H1 (cell line): ENCODE data around the gene ITPR3. TPM values are rescaled to one million over a fixed set of nuclear protein-coding genes. Genes with fewer than 3 reads are reported as not detected.

Experiments
- CTCF ChIA-PET: fragments of 300-600 bp; sonication (Branson Sonifier 250); formaldehyde crosslinking; loops from one replicate; lab custom pipeline; 2021; ENCODE audit not compliant: partially characterized antibody; lab: Charles Lee
- POLR2A ChIA-PET: fragments of 300-600 bp; sonication (Branson Sonifier 250); formaldehyde crosslinking; loops from one replicate; lab custom pipeline; 2021; ENCODE audit warnings: inconsistent platforms; ENCODE audit not compliant: partially characterized antibody; lab: Charles Lee
- DNase-seq, 2 experiments: peaks; one replicate each; pipeline versions ENCODE4 v3.0.0 to v3.0.0-alpha.2; 2010 to 2022; ENCODE audit warnings: low spot score in 2 of 2, low read depth in 1 of 2, mixed read lengths in 1 of 2
- FAIRE-seq: peaks from 2 replicates; lab custom pipeline; 2011; peaks lifted over from hg19 to GRCh38; lab: Jason Lieb, UNC
- H2AFZ ChIP-seq: 2 replicates; pipeline ENCODE4 v1.8.1; 2012; ENCODE audit warnings: low read length, inconsistent platforms
- H2AK5ac ChIP-seq: 2 replicates; pipeline ENCODE4 v1.6.1; 2013; ENCODE audit warnings: low read depth, low read length
- H2BK120ac ChIP-seq: replicated peaks from 2 replicates; pipeline ENCODE3; 2013; ENCODE audit warnings: low read depth, low read length, inconsistent platforms
- H2BK12ac ChIP-seq: 2 replicates; pipeline ENCODE4 v1.6.1; 2013; ENCODE audit warnings: low read depth, low read length
- H2BK15ac ChIP-seq: 2 replicates; pipeline ENCODE4 v1.6.1; 2013; ENCODE audit warnings: low read length
- H2BK20ac ChIP-seq: 2 replicates; pipeline ENCODE4 v1.6.1; 2013; ENCODE audit warnings: low read length
- H2BK5ac ChIP-seq: 2 replicates; pipeline ENCODE4 v1.6.1; 2013; ENCODE audit warnings: low read depth, low read length
- H3K14ac ChIP-seq: 2 replicates; pipeline ENCODE4 v1.6.1; 2013; ENCODE audit warnings: inconsistent platforms; ENCODE audit not compliant: insufficient read length
- H3K18ac ChIP-seq: 2 replicates; pipeline ENCODE4 v1.6.1; 2013; ENCODE audit warnings: low read length; ENCODE audit errors: extremely low read depth
- H3K23ac ChIP-seq: 2 replicates; pipeline ENCODE4 v1.6.1; 2013; ENCODE audit warnings: inconsistent platforms; ENCODE audit not compliant: insufficient read length
- H3K23me2 ChIP-seq: 2 replicates; pipeline ENCODE4 v1.6.1; 2013; ENCODE audit warnings: low read depth, low read length
- H3K27ac ChIP-seq: 2 replicates; pipeline ENCODE4 v1.6.1; 2011; ENCODE audit warnings: low read depth, low read length, inconsistent platforms
- H3K27me3 ChIP-seq, 4 experiments: replicated peaks in 1 of 4; 1 replicate in 1 of 4; 2 replicates in 3 of 4; pipeline versions ENCODE4 v1.6.1 to v1.8.1; 2011 to 2013; ENCODE audit warnings: low read length in 3 of 4, mild to moderate bottlenecking in 3 of 4, inconsistent platforms in 2 of 4, mixed read lengths in 2 of 4, moderate library complexity in 1 of 4; ENCODE audit not compliant: control insufficient read depth in 3 of 4, insufficient read depth in 3 of 4; ENCODE audit errors: extremely low read depth in 1 of 4
- H3K36me3 ChIP-seq, 4 experiments: 2 replicates each; pipeline versions ENCODE4 v1.6.1 to v1.8.1; 2011 to 2013; ENCODE audit warnings: mild to moderate bottlenecking in 4 of 4, low read length in 3 of 4, moderate library complexity in 2 of 4, control low read depth in 1 of 4, inconsistent platforms in 1 of 4; ENCODE audit not compliant: insufficient read depth in 4 of 4, control insufficient read depth in 2 of 4
- H3K4ac ChIP-seq: replicated peaks from 2 replicates; pipeline ENCODE3; 2013; ENCODE audit warnings: low read length, low read depth, mixed read lengths, inconsistent platforms; ENCODE audit not compliant: insufficient read length
- H3K4me1 ChIP-seq, 4 experiments: replicated peaks in 1 of 4; 1 replicate in 1 of 4; 2 replicates in 3 of 4; pipeline versions ENCODE4 v1.6.1 to v1.8.1; 2011 to 2013; ENCODE audit warnings: low read length in 3 of 4, inconsistent platforms in 2 of 4, mixed read lengths in 1 of 4; ENCODE audit not compliant: insufficient read depth in 4 of 4, control insufficient read depth in 3 of 4
- H3K4me2 ChIP-seq, 2 experiments: 2 replicates each; pipeline versions ENCODE4 v1.6.1 to v1.8.1; 2011 to 2013; ENCODE audit warnings: low read depth in 2 of 2, low read length in 2 of 2, control low read depth in 1 of 2, inconsistent platforms in 1 of 2, mild to moderate bottlenecking in 1 of 2; ENCODE audit not compliant: insufficient read depth in 1 of 2
- H3K4me3 ChIP-seq, 4 experiments: fragments of 200-600, 300-600 bp in 1 of 4; sonication (generic), shearing (Covaris generic), sonication (Bioruptor Twin) in 1 of 4; 2 replicates each; pipeline versions ENCODE4 v1.5.1 to v1.8.1; 2011 to 2016; ENCODE audit warnings: low read length in 4 of 4, low read depth in 3 of 4, control low read depth in 2 of 4, inconsistent platforms in 2 of 4, mild to moderate bottlenecking in 2 of 4, mixed read lengths in 1 of 4, moderate library complexity in 1 of 4; ENCODE audit not compliant: insufficient read depth in 2 of 4; ENCODE audit errors: extremely low read depth in 1 of 4
- H3K56ac ChIP-seq: replicated peaks from 2 replicates; pipeline ENCODE3; 2013; ENCODE audit warnings: low read depth, mild to moderate bottlenecking, mixed read lengths, low read length, inconsistent platforms; ENCODE audit not compliant: insufficient read length
- H3K79me1 ChIP-seq: 2 replicates; pipeline ENCODE4 v1.6.1; 2013; ENCODE audit warnings: low read depth, low read length, control low read depth
- H3K79me2 ChIP-seq, 2 experiments: 2 replicates each; pipeline versions ENCODE4 v1.6.1 to v1.8.1; 2012 to 2013; ENCODE audit warnings: low read length in 2 of 2, mild to moderate bottlenecking in 2 of 2, inconsistent platforms in 1 of 2; ENCODE audit not compliant: insufficient read depth in 2 of 2, control insufficient read depth in 1 of 2
- H3K9ac ChIP-seq, 4 experiments: replicated peaks in 1 of 4; 1 replicate in 1 of 4; 2 replicates in 3 of 4; pipeline versions ENCODE4 v1.6.1 to v1.8.1; 2011 to 2013; ENCODE audit warnings: low read depth in 3 of 4, low read length in 3 of 4, control low read depth in 2 of 4, mild to moderate bottlenecking in 2 of 4, moderate library complexity in 2 of 4, inconsistent platforms in 1 of 4; ENCODE audit errors: extremely low read depth in 1 of 4
- H3K9me3 ChIP-seq, 2 experiments: 2 replicates each; pipeline versions ENCODE4 v1.6.1 to v1.8.1; 2012 to 2013; ENCODE audit warnings: mild to moderate bottlenecking in 2 of 2, moderate library complexity in 2 of 2, control low read depth in 1 of 2, inconsistent platforms in 1 of 2, low read depth in 1 of 2, low read length in 1 of 2, mixed read lengths in 1 of 2; ENCODE audit not compliant: insufficient read depth in 2 of 2
- H4K20me1 ChIP-seq, 2 experiments: replicated peaks in 1 of 2; 2 replicates each; pipeline versions ENCODE3 to v1.8.1; 2011 to 2013; ENCODE audit warnings: inconsistent platforms in 2 of 2, low read length in 2 of 2, mild to moderate bottlenecking in 1 of 2; ENCODE audit not compliant: insufficient read depth in 2 of 2, control insufficient read depth in 1 of 2
- H4K5ac ChIP-seq: 2 replicates; pipeline ENCODE4 v1.6.1; 2013; ENCODE audit warnings: low read length, low read depth, mixed read lengths, inconsistent platforms; ENCODE audit not compliant: insufficient read length
- H4K8ac ChIP-seq: 2 replicates; pipeline ENCODE4 v1.8.0; 2013; ENCODE audit warnings: mild to moderate bottlenecking, moderate library complexity, low read length, inconsistent platforms; ENCODE audit not compliant: insufficient read depth; ENCODE audit errors: extremely low read depth
- H4K91ac ChIP-seq: replicated peaks from 2 replicates; pipeline ENCODE3; 2013; ENCODE audit warnings: low read length, mixed read lengths, inconsistent platforms; ENCODE audit not compliant: insufficient read length
- CREB1 ChIP-seq: IDR thresholded peaks from 2 replicates; pipeline ENCODE4 v1.6.1; 2012; ENCODE audit warnings: inconsistent platforms
- EZH2 ChIP-seq: fragments of 200-600 bp; sonication (generic); IDR thresholded peaks from 2 replicates; pipeline ENCODE4 v1.7.1; 2012; ENCODE audit warnings: low read depth, mild to moderate bottlenecking, moderate library complexity, low read length, inconsistent platforms; ENCODE audit not compliant: severe bottlenecking
- FOSL1 ChIP-seq: IDR thresholded peaks from 2 replicates; pipeline ENCODE4 v1.6.1; 2011; ENCODE audit warnings: mild to moderate bottlenecking, low read depth, low read length, moderate library complexity; ENCODE audit not compliant: insufficient read depth
- SUZ12 ChIP-seq: fragments of 200-600 bp; sonication (generic); IDR thresholded peaks from 2 replicates; pipeline ENCODE4 v1.6.1; 2012; ENCODE audit warnings: mild to moderate bottlenecking, inconsistent platforms, low read length, moderate library complexity, mixed read lengths
- WGBS, 2 experiments: shearing (Covaris generic) in 1 of 2; methylation state at CpG; one replicate each; pipeline versions ENCODE4 v1.1.6 to v1.1.7; 2013 to 2015; ENCODE audit warnings: low lambda C conversion rate in 2 of 2, mixed read lengths in 2 of 2, inconsistent platforms in 1 of 2, low coverage in 1 of 2, missing lambda C conversion rate in 1 of 2; ENCODE audit not compliant: insufficient replicate concordance in 2 of 2, insufficient coverage in 1 of 2, insufficient read length in 1 of 2; ENCODE audit errors: extremely low coverage in 1 of 2, missing lambda C conversion rate in 1 of 2; 5-methylcytosine and 5-hydroxymethylcytosine counted together
- long read RNA-seq, 2 experiments: library from RNA in 1 of 2; library from capped mRNA in 1 of 2; stranded (forward); transcript quantifications; one replicate each; pipeline ENCODE4 v2.0.0, GENCODE V29; 2021; ENCODE audit warnings: inconsistent platforms in 1 of 2
- polyA minus RNA-seq, 3 experiments: library from RNA; depleted of rRNA, polyadenylated mRNA; stranded (reverse); fragments of >200 nt; gene quantifications; 1 replicate in 2 of 3; 2 replicates in 1 of 3; pipeline ENCODE4 v1.2.3, GENCODE V29; 2011
- polyA plus RNA-seq, 7 experiments: library from polyadenylated mRNA; depleted of rRNA in 3 of 7; stranded (reverse) in 5 of 7; unstranded in 2 of 7; fragments of >200 nt in 5 of 7; fragments of 200-250 nt in 2 of 7; gene quantifications; 1 replicate in 5 of 7; 2 replicates in 1 of 7; 4 replicates in 1 of 7; pipeline versions ENCODE4 v1.2.1 to v1.2.3, GENCODE V29; 2011 to 2013; ENCODE audit warnings: missing spikeins in 2 of 7, mixed read lengths in 2 of 7
- total RNA-seq: library from RNA; stranded (reverse); fragmentation: NEBNext Ultra II Directional; extraction: Animal tissue kit (Norgen Biotek cat#: 25700); gene quantifications from 2 replicates; pipeline ENCODE4 v1.2.1, GENCODE V29; 2021
- TF ChIP-seq, protein P1 (sequence below): IDR thresholded peaks from 2 replicates; pipeline ENCODE4 v1.6.1; 2011; ENCODE audit warnings: low read depth, mild to moderate bottlenecking, low read length; ENCODE audit not compliant: insufficient read depth
- TF ChIP-seq, protein P2 (sequence below): IDR thresholded peaks from 2 replicates; pipeline ENCODE4 v1.6.1; 2012; ENCODE audit warnings: inconsistent platforms

The ITPR3 gene
- total RNA-seq (44.9 and 45.7 TPM in 2 replicates), polyA plus RNA-seq (2011; rRNA removed) (29.1 and 37.2 TPM in 2 replicates), polyA minus RNA-seq (2011; rRNA and poly(A)+ RNA removed) (45.6 and 48.9 TPM in 2 replicates)
- 22.7 TPM for polyA plus RNA-seq (2011; cell fraction: cytosol; rRNA removed)
- 157 TPM for polyA plus RNA-seq (2011; cell fraction: nucleus; rRNA removed)
- polyA plus RNA-seq (2012, experiment 1 of 2) = 22.4 to 35.2 TPM (median 31.8 TPM) in 4 replicates
- 11.9 TPM for polyA plus RNA-seq (2012, experiment 2 of 2)
- polyA plus RNA-seq (2013, experiment 1 of 2) = 24.7 TPM
- polyA plus RNA-seq (2013, experiment 2 of 2) = 23.5 TPM
- 23.7 TPM for polyA minus RNA-seq (2011; cell fraction: cytosol; rRNA and poly(A)+ RNA removed)
- 42.2 TPM for polyA minus RNA-seq (2011; cell fraction: nucleus; rRNA and poly(A)+ RNA removed)
- long read RNA-seq, experiment 1, partial matches to known transcripts = 26 of 30 reads
- long read RNA-seq, experiment 1, other reads (novel, unspliced or antisense) = 4 of 30 reads
- long read RNA-seq, experiment 2, partial matches to known transcripts = 1 of 2 reads
- long read RNA-seq, experiment 2, other reads (novel, unspliced or antisense) = 1 of 2 reads

DNA sequence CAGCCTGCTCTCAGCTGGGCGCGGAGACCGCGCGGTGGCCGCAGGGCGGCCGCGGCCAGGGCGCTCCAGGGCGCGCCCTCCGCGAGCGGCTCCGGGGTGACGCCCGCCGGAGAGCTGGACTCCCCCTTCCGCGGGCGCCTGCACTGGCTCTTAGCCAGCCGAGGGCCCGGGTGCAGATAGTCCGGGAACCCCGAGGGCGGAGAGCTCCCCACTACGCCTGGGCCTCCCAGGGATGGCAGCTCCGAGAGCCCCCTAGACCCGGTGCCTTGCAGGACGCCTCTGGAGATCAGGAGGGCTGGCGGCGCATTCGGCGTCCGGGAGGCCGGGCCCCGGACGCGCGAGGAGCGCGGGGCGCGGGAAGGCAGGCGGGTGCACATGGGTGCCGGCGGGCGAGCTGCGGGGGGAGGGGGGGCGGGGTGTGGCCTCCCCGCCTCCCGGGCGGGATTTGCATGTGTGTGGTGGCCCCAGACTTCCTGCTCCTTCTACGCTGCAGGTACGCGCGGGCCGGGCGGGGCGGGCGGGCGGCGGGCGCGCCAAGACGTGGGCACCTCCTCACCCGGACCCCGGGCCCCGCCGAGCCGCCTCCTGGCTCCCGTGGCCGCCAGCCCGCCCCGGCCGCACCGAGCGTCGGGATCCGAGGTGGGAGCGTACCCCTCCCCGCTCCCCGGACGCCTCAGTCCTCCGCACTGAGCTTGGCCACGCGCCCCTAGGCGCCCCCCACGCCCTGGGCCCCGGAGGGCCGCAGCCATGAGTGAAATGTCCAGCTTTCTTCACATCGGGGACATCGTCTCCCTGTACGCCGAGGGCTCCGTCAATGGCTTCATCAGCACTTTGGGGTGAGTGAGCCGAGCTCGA, at the start of gene ITPR3:
Gene ITPR3 (plus strand): TSS at position 467 of the 855 bp plus-strand sequence. CDS start 281 bp downstream, at position 748.
- peak within 1 kb of the TSS; percentile 80; the same call in 1 of the 2 replicates for H2BK12ac ChIP-seq
- no peak within 1 kb of the TSS for H3K23ac ChIP-seq
- no peak within 1 kb of the TSS; the same call in 1 of the 2 replicates for H2AK5ac ChIP-seq
- DNase-seq = peak in 1 of 2 experiments; percentile 79
- peak within 1 kb of the TSS; percentile 64 for H3K4ac ChIP-seq
- no peak within 1 kb of the TSS for H2BK20ac ChIP-seq
- H3K27me3 ChIP-seq = peaks cover 0 to 3% (median 1%) of the 10 kb centered on the region in 4 experiments; a peak in 3 of 7 replicates
- peak within 1 kb of the TSS; percentile 61; the same call in 1 of the 2 replicates for H2BK15ac ChIP-seq
- H3K79me2 ChIP-seq = peaks cover 4 to 31% of the 10 kb centered on the region in 2 experiments; a peak in 3 of 4 replicates
- peak within 1 kb of the TSS; percentile 48 for H2BK120ac ChIP-seq
- no peak within 1 kb of the TSS for H3K14ac ChIP-seq
- ChIA-PET CTCF (interaction anchor here (0.8 to 10.4 kb wide), 13 partner anchors 10 to 329 kb away, joined by 3 to 70 read pairs (median 8); partner anchors contain the start of gene BAK1), POLR2A (interaction anchor here (0.5 to 4.7 kb wide), 12 partner anchors 9 to 91 kb away, joined by 3 to 28 read pairs (median 6); partner anchors contain the start of gene UQCC2)
- peak within 1 kb of the TSS; percentile 70 for H3K56ac ChIP-seq
- peak within 1 kb of the TSS; percentile 93 for H3K18ac ChIP-seq
- WGBS, 2 experiments = 1% methylated on average over 61 of the region's 99 CpGs; no CpG with 5 or more reads in 1 of the 2 experiments
- no peak for FAIRE-seq
- H3K4me2 ChIP-seq = peak within 1 kb of the TSS; percentile 87 to 88
- H3K4me3 ChIP-seq = peak within 1 kb of the TSS; percentile 70 to 85 (median 80)
- H3K9ac ChIP-seq = peak within 1 kb of the TSS; percentile 35 to 56 (median 49)
- peak within 1 kb of the TSS; percentile 78 for H4K8ac ChIP-seq
- no peak within 1 kb of the TSS for H3K27ac ChIP-seq
- H2BK5ac ChIP-seq = peak within 1 kb of the TSS; percentile 81; the same call in 1 of the 2 replicates
- H3K9me3 ChIP-seq = no peaks in the 10 kb centered on the region
- H4K5ac ChIP-seq = peak within 1 kb of the TSS; percentile 41
- peaks cover 0 to 11% of the 10 kb centered on the region in 2 experiments for H4K20me1 ChIP-seq
- H3K36me3 ChIP-seq = no peaks in the 10 kb centered on the region; a peak in 1 of 8 replicates
- peak within 1 kb of the TSS; percentile 70; the same call in 1 of the 2 replicates for H2AFZ ChIP-seq
- peaks cover 18% of the 10 kb centered on the region for H3K79me1 ChIP-seq
- H4K91ac ChIP-seq = peak within 1 kb of the TSS; percentile 83
- H3K4me1 ChIP-seq = peaks cover 6 to 15% (median 11%) of the 10 kb centered on the region in 4 experiments
- peaks cover 20% of the 10 kb centered on the region for H3K23me2 ChIP-seq
- TF ChIP-seq, protein P1, sequence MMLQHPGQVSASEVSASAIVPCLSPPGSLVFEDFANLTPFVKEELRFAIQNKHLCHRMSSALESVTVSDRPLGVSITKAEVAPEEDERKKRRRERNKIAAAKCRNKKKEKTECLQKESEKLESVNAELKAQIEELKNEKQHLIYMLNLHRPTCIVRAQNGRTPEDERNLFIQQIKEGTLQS = no peak
- TF ChIP-seq, protein P2, sequence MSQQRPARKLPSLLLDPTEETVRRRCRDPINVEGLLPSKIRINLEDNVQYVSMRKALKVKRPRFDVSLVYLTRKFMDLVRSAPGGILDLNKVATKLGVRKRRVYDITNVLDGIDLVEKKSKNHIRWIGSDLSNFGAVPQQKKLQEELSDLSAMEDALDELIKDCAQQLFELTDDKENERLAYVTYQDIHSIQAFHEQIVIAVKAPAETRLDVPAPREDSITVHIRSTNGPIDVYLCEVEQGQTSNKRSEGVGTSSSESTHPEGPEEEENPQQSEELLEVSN = peak; percentile 60
- peak; percentile 34; the same call in 1 of the 2 replicates for TF ChIP-seq SUZ12
- TF ChIP-seq EZH2 = peak; percentile 9
- no peak; the same call in 1 of the 2 replicates for TF ChIP-seq CREB1
- TF ChIP-seq FOSL1 = no peak
